WI38 (cell line): ENCODE measurements around the gene NCS1.

ENCODE experiments used
- H3K4me3 ChIP-seq: 2 replicates; pipeline ENCODE4 v1.5.1; 2011; ENCODE audit warnings: low read depth, mild to moderate bottlenecking, control low read depth, low read length
- TF ChIP-seq, protein P1 (sequence below): IDR thresholded peaks from 2 replicates; pipeline ENCODE4 v1.5.1; 2012; ENCODE audit warnings: low read depth, mild to moderate bottlenecking, control low read depth, low read length

Gene NCS1

GRCh38 chr9:130284249-130284625, 112.0 kb downstream of the NCS1 start:
- TF ChIP-seq, protein P1, sequence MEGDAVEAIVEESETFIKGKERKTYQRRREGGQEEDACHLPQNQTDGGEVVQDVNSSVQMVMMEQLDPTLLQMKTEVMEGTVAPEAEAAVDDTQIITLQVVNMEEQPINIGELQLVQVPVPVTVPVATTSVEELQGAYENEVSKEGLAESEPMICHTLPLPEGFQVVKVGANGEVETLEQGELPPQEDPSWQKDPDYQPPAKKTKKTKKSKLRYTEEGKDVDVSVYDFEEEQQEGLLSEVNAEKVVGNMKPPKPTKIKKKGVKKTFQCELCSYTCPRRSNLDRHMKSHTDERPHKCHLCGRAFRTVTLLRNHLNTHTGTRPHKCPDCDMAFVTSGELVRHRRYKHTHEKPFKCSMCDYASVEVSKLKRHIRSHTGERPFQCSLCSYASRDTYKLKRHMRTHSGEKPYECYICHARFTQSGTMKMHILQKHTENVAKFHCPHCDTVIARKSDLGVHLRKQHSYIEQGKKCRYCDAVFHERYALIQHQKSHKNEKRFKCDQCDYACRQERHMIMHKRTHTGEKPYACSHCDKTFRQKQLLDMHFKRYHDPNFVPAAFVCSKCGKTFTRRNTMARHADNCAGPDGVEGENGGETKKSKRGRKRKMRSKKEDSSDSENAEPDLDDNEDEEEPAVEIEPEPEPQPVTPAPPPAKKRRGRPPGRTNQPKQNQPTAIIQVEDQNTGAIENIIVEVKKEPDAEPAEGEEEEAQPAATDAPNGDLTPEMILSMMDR, result no peak

DNA sequence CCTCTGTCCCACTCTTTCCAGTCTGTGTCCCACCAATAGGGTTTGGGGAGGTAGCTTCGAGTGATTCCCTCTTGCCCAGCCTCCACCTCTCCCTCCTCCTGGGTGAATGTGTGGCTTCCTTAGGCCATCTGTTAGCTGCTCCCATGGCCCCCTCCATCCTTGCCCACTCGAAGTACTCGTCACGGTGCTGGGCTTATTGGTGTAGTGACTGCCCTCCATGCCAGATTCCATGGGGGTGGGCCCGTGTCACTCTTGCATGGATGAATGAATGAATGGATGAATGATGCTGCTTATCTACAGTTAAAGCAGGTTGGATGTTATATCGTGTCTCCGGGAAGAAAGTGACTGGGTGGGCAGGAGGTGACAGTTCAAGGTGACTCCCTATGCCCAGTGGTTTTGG, 112.5 kb downstream of the NCS1 start:
- TF ChIP-seq, protein P1, result no peak
- H3K4me3 ChIP-seq, result no peak overlapping the region

More at GRCh38 chr9:130284249-130284625, 112.0 kb downstream of the NCS1 start:
- H3K4me3 ChIP-seq, result no peak overlapping the region

DNA sequence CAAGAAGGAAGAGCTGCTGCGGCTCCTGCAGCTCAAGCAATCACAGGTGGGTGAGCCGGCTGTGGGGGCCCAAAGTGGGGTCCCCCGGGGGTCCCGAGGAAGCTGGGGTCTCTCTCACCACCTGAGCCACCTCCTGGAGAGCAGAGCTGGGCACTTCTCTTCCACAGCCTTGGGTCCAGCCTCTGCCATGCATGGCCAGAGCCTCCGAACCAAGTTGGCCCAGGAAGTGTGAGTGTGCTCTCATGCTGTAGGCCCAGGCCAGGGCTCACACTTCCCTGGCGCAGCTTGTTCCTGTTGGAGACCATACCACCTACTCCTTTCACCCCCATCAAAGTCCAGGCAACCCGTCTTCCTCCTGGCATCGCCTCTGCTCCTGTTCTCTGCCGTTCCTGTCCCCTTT, 113.1 kb downstream of the NCS1 start:
- TF ChIP-seq, protein P1, result no peak
- H3K4me3 ChIP-seq, result no peak overlapping the region

- H3K4me3 ChIP-seq, result no peak overlapping the region
- TF ChIP-seq, protein P1, result no peak
Observed at GRCh38 chr9:130286072-130286770, 114.0 kb downstream of the NCS1 start.
